NCI-H1930 (cell line): Measurements from ENCODE around the gene CYP21A2.
"Not testable (repeated sequence)": the region's sequence is repeated elsewhere in the genome, so short reads cannot be mapped to it uniquely, and the experiment has no call there.

Experiments
- DNase-seq, 2 experiments: peaks; one replicate each; lab custom pipeline; 2025; lab: John Stamatoyannopoulos, UW

CYP21A2 gene

DNA sequence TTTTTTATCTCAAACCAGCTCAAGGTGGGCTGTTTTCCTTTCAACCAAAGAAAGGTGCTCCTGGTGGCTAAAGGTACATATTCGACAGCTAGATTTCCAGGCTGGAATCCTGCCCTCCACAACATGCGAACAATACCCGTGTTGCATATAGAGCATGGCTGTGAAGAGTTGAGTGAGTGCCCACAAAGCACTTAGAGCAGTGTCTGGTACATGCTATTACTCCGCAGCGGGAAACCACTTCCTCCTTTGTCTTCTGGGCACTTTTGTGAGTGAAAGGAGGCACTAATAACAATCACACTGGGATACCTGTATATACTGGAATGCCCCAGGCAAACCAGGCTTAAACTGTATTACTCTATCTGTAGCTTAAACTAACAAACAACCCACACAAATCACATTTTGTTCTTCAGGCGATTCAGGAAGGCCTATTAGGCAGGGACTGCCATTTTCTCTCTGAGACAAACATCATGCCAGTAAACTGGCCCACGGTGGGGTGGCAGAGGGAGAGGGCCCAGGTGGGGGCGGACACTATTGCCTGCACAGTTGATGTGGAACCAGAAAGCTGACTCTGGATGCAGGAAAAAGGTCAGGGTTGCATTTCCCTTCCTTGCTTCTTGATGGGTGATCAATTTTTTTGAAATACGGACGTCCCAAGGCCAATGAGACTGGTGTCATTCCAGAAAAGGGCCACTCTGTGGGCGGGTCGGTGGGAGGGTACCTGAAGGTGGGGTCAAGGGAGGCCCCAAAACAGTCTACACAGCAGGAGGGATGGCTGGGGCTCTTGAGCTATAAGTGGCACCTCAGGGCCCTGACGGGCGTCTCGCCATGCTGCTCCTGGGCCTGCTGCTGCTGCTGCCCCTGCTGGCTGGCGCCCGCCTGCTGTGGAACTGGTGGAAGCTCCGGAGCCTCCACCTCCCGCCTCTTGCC is at the start of gene CYP21A2:
Gene CYP21A2 (plus strand): TSS at position 818 of the 927 bp plus-strand sequence. CDS start 8 bp downstream, at position 826.
- DNase-seq: not testable (repeated sequence)

DNA sequence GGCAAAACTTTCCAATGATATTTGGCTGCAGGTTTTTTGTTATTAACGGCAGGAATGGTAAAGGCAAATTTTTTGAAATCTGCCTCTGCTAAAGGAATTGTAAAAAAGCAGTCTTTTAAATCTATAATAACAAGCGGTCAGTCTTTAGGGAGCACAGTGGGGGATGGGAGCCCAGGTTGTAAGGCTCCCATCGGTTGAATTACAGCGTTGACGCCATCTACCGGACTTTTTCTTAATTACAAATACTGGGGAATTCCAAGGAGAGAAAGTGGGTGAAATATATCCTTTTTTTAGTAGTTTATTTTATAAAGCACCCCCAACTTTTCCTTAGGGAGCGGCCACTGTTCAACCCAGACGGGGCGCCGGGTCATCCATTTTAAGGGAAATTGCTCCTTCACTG is 48.9 kb upstream of the CYP21A2 start:
- DNase-seq: not testable (repeated sequence)

DNA sequence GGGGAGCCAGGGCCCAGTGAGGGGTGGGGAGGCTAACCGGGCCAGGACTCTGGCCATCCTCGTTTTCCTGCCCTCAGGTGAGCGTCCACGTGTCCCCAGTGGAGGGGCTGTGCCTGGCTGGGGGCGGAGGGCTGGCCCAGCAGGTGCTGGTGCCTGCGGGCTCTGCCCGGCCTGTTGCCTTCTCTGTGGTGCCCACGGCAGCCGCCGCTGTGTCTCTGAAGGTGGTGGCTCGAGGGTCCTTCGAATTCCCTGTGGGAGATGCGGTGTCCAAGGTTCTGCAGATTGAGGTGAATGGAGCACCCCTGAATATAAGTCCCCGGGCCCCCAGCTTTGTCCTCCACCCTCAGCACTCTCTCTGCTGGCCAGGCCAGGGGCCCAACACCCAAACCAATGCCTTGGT is 43.8 kb upstream of the CYP21A2 start:
- not testable (repeated sequence) for DNase-seq

DNA sequence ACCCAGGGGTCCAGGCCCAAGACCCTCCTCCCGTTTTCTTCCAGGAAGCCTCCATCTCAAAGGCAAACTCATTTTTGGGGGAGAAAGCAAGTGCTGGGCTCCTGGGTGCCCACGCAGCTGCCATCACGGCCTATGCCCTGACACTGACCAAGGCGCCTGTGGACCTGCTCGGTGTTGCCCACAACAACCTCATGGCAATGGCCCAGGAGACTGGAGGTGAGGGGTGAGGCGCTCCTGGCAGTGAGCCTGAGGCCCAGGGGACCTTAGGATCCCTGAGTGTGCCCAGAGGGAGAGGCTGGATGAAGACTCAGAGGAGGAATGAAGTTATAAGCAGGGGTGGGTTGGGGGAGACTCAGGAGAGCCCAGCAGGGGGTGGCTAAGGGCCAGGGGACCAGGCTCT is 41.8 kb upstream of the CYP21A2 start:
- not testable (repeated sequence) for DNase-seq

DNA sequence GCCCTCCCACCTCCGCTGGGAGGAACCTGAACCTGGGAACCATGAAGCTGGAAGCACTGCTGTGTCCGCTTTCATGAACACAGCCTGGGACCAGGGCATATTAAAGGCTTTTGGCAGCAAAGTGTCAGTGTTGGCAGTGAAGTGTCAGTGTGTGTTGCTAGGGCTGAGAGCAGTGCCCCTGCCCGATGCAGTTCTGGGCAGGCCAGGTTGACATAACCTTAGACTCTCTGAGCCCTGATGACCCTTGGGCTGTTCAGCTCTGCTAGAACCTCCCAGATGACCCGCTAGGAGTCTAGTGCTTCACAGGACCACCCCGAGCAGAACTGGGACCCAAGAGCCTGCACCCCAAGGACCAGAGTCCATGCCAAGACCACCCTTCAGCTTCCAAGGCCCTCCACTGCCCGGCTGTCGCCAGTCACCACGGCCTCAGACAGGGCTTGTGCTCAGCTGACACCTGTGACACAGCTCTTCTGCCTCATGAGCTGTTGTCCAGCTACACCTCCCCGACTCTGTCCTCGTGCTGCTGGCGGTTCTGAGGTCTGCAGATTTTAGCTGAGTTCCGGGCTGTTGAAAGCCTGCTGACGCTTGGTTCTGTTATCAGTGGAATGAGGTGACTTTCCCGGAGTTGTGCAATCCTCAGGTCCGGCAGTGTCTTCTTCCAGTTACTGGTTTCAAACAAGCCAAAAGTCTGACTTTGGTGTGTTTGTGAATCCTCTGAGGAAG is 35.5 kb upstream of the CYP21A2 start:
- DNase-seq: not testable (repeated sequence)

DNA sequence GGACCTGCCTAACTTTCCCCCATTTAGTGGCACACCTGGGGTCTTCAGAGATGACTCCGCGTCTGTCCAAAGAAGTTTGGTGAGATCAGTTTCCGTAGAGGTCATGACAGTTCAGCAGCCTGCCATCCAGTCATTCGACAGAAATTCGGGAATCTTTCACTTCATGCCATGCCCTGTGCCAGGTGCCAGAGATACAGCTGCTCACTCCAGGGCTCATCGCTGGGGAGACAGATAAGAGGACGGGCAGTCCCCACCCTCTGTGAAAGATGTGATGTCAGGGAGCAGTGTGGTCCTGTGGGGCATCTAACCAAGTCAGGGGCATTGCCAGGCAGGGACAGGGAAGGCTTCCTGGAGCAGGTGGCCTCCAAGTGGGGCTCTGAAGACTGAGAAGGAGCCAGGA is 34.9 kb upstream of the CYP21A2 start:
- DNase-seq: not testable (repeated sequence)

DNA sequence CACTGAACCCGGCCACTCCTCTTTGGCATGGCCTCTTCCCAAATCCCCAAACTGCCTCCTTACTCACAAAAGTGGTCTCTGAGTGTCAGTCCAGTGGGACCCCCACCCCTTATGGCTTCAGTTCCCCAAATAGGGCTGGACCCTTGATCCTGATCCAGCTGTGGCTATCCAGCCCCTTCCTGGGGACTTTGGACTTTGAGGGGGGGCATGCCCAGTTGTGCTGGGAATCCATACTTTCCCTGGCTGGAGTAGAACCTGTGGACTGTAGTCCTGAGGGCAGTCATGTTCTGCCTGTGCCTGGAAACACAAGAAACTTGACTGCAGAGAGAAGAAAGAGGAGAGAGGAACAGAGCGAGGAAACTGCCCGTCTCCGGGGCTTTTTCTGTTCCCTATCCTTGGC is 33.8 kb upstream of the CYP21A2 start:
- not testable (repeated sequence) for DNase-seq

DNA sequence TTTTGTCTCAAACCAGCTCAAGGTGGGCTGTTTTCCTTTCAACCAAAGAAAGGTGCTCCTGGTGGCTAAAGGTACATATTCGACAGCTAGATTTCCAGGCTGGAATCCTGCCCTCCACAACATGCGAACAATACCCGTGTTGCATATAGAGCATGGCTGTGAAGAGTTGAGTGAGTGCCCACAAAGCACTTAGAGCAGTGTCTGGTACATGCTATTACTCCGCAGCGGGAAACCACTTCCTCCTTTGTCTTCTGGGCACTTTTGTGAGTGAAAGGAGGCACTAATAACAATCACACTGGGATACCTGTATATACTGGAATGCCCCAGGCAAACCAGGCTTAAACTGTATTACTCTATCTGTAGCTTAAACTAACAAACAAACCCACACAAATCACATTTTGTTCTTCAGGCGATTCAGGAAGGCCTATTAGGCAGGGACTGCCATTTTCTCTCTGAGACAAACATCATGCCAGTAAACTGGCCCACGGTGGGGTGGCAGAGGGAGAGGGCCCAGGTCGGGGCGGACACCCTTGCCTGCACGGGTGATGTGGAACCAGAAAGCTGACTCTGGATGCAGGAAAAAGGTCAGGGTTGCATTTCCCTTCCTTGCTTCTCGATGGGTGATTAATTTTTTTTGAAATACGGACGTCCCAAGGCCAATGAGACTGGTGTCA is 33.2 kb upstream of the CYP21A2 start:
- not testable (repeated sequence) for DNase-seq

DNA sequence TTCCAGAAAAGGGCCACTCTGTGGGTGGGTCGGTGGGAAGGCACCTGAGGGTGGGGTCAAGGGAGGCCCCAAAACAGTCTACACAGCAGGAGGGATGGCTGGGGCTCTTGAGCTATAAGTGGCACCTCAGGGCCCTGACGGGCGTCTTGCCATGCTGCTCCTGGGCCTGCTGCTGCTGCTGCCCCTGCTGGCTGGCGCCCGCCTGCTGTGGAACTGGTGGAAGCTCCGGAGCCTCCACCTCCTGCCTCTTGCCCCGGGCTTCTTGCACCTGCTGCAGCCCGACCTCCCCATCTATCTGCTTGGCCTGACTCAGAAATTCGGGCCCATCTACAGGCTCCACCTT is 32.7 kb upstream of the CYP21A2 start:
- DNase-seq: not testable (repeated sequence)

DNA sequence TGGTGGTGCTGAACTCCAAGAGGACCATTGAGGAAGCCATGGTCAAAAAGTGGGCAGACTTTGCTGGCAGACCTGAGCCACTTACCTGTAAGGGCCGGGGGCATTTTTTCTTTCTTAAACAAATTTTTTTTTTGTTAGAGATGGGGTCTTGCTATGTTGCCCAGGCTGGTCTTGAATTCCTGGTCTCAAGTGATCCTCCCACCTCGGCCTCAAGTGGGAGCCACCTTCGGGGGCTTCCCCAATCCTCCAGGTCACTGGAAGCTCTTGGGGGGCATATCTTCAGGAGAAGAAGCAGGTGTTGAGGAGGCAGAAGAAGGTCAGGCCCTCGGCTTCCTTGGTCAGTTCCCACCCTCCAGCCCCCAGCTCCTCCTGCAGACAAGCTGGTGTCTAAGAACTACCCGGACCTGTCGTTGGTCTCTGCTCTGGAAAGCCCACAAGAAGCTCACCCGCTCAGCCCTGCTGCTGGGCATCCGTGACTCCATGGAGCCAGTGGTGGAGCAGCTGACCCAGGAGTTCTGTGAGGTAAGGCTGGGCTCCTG is 32.2 kb upstream of the CYP21A2 start:
- DNase-seq: not testable (repeated sequence)

DNA sequence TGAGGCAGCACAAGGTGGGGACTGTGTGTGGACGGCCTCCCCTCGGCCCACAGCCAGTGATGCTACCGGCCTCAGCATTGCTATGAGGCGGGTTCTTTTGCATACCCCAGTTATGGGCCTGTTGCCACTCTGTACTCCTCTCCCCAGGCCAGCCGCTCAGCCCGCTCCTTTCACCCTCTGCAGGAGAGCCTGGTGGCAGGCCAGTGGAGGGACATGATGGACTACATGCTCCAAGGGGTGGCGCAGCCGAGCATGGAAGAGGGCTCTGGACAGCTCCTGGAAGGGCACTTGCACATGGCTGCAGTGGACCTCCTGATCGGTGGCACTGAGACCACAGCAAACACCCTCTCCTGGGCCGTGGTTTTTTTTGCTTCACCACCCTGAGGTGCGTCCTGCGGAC is 31.1 kb upstream of the CYP21A2 start:
- not testable (repeated sequence) for DNase-seq

DNA sequence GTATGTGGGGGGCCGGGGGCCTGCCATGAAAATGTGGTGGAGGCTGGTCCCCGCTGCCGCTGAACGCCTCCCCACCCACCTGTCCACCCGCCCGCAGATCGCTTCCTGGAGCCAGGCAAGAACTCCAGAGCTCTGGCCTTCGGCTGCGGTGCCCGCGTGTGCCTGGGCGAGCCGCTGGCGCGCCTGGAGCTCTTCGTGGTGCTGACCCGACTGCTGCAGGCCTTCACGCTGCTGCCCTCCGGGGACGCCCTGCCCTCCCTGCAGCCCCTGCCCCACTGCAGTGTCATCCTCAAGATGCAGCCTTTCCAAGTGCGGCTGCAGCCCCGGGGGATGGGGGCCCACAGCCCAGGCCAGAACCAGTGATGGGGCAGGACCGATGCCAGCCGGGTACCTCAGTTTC is 30.2 kb upstream of the CYP21A2 start:
- not testable (repeated sequence) for DNase-seq

DNA sequence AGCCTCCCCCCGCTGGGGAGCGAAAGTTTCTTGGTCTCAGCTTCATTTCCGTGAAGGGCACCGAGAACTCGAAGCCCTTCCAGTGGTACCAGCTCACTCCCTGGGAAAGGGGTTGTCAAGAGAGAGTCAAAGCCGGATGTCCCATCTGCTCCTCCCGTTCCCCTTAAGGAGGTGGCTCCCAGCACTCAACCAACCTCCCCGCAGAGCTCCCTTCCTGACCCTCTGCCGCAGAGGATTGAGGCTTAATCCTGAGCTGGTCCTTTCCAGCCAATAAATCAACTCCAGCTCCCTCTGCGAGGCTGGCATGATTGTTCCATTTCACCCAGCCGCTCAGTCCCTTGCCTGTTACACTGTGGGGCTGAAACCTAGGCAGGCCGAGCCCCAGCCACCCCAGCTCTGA is 29.6 kb upstream of the CYP21A2 start:
- DNase-seq: not testable (repeated sequence)

DNA sequence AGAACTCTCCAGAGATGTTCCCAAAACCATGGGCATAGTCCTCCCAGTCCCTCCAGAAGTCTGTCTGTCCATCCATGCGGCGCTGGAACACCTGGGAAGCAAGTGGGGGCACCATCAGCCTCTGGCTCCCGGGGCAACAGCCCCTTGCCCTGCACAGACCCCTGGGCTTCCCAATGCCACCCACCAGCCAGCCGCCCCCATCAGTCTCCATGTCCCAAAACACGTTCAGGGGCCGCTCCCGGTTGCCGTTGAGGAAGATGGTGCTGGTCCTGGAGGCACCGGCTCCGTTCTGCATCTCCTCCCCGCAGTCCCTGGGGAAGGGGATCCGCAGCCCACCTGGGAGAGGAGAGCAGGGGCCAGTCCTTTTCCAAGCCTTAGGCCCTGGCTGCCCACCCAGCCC is 28.7 kb upstream of the CYP21A2 start:
- DNase-seq: not testable (repeated sequence)

DNA sequence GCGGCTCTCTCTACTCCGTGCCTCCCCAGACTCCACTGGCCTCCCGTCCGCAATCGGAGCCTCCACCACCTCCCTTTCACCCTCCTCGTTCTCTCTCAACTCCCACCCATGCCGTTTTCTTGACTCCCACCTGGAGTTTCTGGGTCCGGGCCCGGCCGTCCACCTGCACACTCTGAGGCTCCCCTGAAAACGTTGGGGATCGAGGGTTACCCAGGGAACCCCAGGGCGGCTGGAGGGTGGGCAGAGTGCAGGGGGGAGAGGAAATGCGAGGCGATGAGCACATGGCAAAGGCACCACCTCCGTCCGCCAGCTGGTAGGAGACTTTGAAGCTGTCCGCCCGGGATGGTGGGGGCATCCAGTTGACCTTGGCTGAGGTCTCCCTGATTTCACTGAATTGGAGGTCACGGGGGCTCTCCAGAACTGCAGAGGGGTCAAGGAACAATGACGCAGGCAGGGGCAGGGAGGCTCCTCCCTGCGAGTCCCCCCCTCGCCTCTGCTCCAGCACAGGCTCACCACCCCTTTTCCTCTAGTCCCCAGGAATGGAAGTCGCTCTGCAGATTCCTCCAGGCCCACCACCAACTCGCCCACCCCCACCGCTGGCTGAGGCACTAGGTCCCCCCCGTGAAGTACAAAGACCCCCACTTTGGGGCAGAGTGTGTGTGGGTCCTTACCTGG is 27.2 kb upstream of the CYP21A2 start:
- DNase-seq: not testable (repeated sequence)

DNA sequence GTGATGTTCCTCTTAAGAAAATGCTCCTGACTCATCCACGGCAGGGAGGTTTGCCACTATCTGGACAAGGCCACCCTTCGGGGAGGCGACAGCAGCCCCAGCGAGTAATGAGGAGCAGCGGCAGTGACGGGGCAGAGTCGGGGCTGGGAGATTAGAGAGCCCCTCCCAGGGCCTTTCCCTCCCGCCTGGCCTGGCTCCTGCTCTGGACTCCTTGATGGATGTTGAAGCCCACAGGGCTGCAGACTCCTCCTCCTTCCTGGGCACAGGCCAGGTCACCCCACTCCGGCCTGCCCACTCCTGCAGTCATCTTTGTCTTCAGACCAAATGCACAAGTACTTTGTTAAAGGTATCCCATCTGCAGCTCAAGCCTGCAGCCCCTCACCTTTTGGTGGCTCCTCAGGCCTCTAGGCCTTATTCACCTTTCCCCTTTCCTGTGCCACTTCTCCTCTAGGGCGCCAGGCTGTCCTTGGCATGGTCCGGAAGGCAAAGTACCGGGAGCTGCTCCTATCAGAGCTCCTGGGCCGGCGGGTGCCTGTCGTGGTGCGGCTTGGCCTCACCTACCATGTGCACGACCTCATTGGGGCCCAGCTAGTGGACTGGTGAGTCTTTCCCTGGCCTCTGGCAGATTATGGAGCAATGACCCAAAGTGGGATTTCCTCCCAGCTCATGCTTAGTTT is 25.1 kb upstream of the CYP21A2 start:
- DNase-seq: not testable (repeated sequence)

DNA sequence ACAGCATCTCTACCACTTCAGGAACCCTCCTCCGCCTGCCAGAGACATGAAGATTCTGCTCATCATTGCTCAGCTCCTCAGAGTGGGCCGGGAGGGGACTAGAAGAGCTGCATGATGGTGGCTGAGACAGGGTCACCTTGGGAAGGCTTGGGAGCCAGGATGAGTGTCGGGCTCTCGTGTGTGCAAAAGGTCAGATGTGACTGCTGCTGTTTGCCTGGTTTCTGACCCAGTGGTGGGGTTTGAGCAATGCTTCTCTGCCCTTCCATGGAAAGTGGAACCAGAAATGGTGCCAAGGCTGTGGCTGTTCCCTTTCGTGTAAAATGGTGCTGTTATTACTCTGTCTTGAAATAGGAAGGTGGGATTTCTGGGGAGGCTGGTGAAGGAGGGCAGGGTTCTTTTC is 24.5 kb upstream of the CYP21A2 start:
- not testable (repeated sequence) for DNase-seq

DNA sequence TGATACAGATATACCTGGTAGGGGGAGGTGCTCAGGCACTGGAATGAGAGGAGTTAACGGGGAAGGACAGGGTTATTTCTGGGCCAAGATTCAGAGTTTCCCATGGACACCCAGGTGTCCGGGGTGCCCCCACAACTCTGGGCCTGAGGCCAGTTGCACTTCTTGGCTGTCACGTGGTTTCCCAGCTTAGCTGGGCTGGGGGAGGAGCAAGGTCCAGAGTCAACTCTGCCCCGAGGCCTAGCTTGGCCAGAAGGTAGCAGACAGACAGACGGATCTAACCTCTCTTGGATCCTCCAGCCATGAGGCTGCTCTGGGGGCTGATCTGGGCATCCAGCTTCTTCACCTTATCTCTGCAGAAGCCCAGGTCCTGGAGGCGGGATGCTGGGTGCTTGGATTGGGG is 23.7 kb upstream of the CYP21A2 start, which contains the start of gene C4B:
Gene C4B (plus strand): TSS at position 249 of the 400 bp plus-strand sequence. CDS start 51 bp downstream, at position 300.
- DNase-seq: not testable (repeated sequence)

DNA sequence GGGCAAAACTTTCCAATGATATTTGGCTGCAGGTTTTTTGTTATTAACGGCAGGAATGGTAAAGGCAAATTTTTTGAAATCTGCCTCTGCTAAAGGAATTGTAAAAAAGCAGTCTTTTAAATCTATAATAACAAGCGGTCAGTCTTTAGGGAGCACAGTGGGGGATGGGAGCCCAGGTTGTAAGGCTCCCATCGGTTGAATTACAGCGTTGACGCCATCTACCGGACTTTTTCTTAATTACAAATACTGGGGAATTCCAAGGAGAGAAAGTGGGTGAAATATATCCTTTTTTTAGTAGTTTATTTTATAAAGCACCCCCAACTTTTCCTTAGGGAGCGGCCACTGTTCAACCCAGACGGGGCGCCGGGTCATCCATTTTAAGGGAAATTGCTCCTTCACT is 16.1 kb upstream of the CYP21A2 start:
- DNase-seq: not testable (repeated sequence)

DNA sequence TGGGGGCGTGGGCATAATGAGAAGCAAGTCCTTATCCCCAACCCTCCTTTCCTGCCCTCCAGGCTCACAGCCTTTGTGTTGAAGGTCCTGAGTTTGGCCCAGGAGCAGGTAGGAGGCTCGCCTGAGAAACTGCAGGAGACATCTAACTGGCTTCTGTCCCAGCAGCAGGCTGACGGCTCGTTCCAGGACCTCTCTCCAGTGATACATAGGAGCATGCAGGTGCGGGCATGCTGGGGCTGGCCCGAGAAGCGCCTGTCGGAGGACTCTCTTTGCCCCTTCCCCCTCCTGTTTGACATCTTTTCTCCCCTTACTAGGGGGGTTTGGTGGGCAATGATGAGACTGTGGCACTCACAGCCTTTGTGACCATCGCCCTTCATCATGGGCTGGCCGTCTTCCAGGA is 9.6 kb upstream of the CYP21A2 start:
- not testable (repeated sequence) for DNase-seq

DNA sequence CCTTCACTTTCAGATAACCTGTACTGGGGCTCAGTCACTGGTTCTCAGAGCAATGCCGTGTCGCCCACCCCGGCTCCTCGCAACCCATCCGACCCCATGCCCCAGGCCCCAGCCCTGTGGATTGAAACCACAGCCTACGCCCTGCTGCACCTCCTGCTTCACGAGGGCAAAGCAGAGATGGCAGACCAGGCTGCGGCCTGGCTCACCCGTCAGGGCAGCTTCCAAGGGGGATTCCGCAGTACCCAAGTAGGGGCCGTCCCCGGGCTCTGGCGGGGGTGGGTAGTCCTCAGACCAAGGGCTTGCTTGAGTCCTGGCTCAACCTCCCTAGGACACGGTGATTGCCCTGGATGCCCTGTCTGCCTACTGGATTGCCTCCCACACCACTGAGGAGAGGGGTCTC is 8.7 kb upstream of the CYP21A2 start:
- not testable (repeated sequence) for DNase-seq
